ENCODE data around the gene SPTBN1. TPM values are rescaled to one million over a fixed set of nuclear protein-coding genes. Genes with fewer than 3 reads are reported as not detected.
A peak's percentile ranks its signal among the peaks of the same experiment; 100 is the strongest.

SPTBN1 gene
- polyA plus RNA-seq, 2 of the 4 experiments (the other 2 are of a cell fraction) = 105 to 126 TPM

GRCh38 chr2:54549917-54550518, 93.9 kb downstream of the SPTBN1 start:
- no peak for FAIRE-seq
- ATAC-seq = no peak
- H3K27ac ChIP-seq = peak overlapping the region; percentile 8 to 52; a peak in 4 of 6 replicates
- H3K4me3 ChIP-seq = no peak overlapping the region
- no peak overlapping the region for H3K4me2 ChIP-seq
- ChIA-PET POLR2A (interaction anchor here (2.3 kb wide), 1 partner anchor 9 kb away, joined by 10 read pairs; no protein-coding TSS in a partner anchor), CTCF (interaction anchor here (1.2 to 2.3 kb wide), 3 partner anchors 10 to 443 kb away, joined by 3 to 16 read pairs (median 3); no protein-coding TSS in a partner anchor)
- H3K9me3 ChIP-seq = no peaks in the 10 kb centered on the region
- no peak for DNase-seq (ENCODE audit: low read depth in 1 of 2, low spot score in 1 of 2)
- H3K4me1 ChIP-seq = peaks cover 51% of the 10 kb centered on the region
- TF ChIP-seq MAZ (IDR thresholded peaks at IDR 0.05; ENCODE audit: borderline replicate concordance, low read depth, low read length) = no peak
- no peak for TF ChIP-seq NFE2L2 (conservative IDR thresholded peaks at IDR 0.05; ENCODE audit: low read length)
- TF ChIP-seq MAX (IDR thresholded peaks at IDR 0.05) = no peak
- 86% methylated on average over 4 of the region's 4 CpGs for WGBS (ENCODE audit: missing lambda C conversion rate)

- no peaks in the 10 kb centered on the region for H3K9me3 ChIP-seq
- peak overlapping the region; percentile 22 to 52; a peak in 4 of 6 replicates for H3K27ac ChIP-seq
- DNase-seq (ENCODE audit: low read depth in 1 of 2, low spot score in 1 of 2) (no peak), FAIRE-seq (no peak), ATAC-seq (no peak)
- ChIA-PET CTCF (interaction anchor here (1.0 to 2.3 kb wide), 5 partner anchors 8 to 443 kb away, joined by 3 to 16 read pairs (median 3); no protein-coding TSS in a partner anchor), POLR2A (no interaction called here)
- TF ChIP-seq TFCP2L1 (CRISPR knock-in tag; IDR thresholded peaks at IDR 0.05) = no peak
- TF ChIP-seq ESRRA (IDR thresholded peaks at IDR 0.05; ENCODE audit: borderline replicate concordance, low read length) = no peak
- no peak for TF ChIP-seq ZNF302 (CRISPR knock-in tag; IDR thresholded peaks at IDR 0.05)
- no peak for TF ChIP-seq HES2 (IDR thresholded peaks at IDR 0.05)
- TF ChIP-seq CHD2 (IDR thresholded peaks at IDR 0.05; ENCODE audit: low read length, partially characterized antibody) = no peak
- no peak for TF ChIP-seq EHF (CRISPR knock-in tag; IDR thresholded peaks at IDR 0.05)
- no peak for TF ChIP-seq POLR2A (IDR thresholded peaks at IDR 0.05; ENCODE audit: low read length)
- no peak for TF ChIP-seq USF2 (IDR thresholded peaks at IDR 0.05)
- no peak for TF ChIP-seq SREBF2 (IDR thresholded peaks at IDR 0.05)
- no peak for TF ChIP-seq FOSL2 (IDR thresholded peaks at IDR 0.05)
- no peak for TF ChIP-seq FOSL2 (CRISPR knock-in tag; IDR thresholded peaks at IDR 0.05)
- TF ChIP-seq EHMT2 (IDR thresholded peaks at IDR 0.05; ENCODE audit: low read depth) = no peak
- no peak for TF ChIP-seq CHD4 (IDR thresholded peaks at IDR 0.05; ENCODE audit: borderline replicate concordance)
- TF ChIP-seq CBX2 (IDR thresholded peaks at IDR 0.05; ENCODE audit: borderline replicate concordance, low read depth) = no peak
- TF ChIP-seq PHF8 (IDR thresholded peaks at IDR 0.05; ENCODE audit: borderline replicate concordance, low read depth) = no peak
- TF ChIP-seq GATA3 (IDR thresholded peaks at IDR 0.05; ENCODE audit: borderline replicate concordance) = no peak
- WGBS (ENCODE audit: missing lambda C conversion rate) = 79% methylated on average over 3 of the region's 3 CpGs
- no peak overlapping the region for H3K4me3 ChIP-seq
- peaks cover 51% of the 10 kb centered on the region for H3K4me1 ChIP-seq
- H3K4me2 ChIP-seq = no peak overlapping the region
These were observed 94.4 kb downstream of the SPTBN1 start for GRCh38 chr2:54550547-54550946.

- ATAC-seq (no peak), DNase-seq (ENCODE audit: low read depth in 1 of 2, low spot score in 1 of 2) (no peak), FAIRE-seq (no peak)
- ChIA-PET POLR2A (no interaction called here), CTCF (interaction anchor here (0.8 to 3.2 kb wide), 7 partner anchors 8 to 444 kb away, joined by 3 to 16 read pairs (median 4); no protein-coding TSS in a partner anchor)
- H3K4me2 ChIP-seq = no peak overlapping the region
- 86% methylated on average over 4 of the region's 4 CpGs for WGBS (ENCODE audit: missing lambda C conversion rate)
- H3K4me3 ChIP-seq = no peak overlapping the region
- peaks cover 53% of the 10 kb centered on the region for H3K4me1 ChIP-seq
- H3K9me3 ChIP-seq = no peaks in the 10 kb centered on the region
- H3K27ac ChIP-seq = peak overlapping the region; percentile 22 to 52; a peak in 4 of 6 replicates
- TF ChIP-seq ATOH8 (CRISPR knock-in tag; IDR thresholded peaks at IDR 0.05; ENCODE audit: low read depth) = no peak
- no peak for TF ChIP-seq HES2 (IDR thresholded peaks at IDR 0.05)
- TF ChIP-seq FOXS1 (CRISPR knock-in tag; IDR thresholded peaks at IDR 0.05) = no peak
- no peak for TF ChIP-seq CBX8 (IDR thresholded peaks at IDR 0.05)
- no peak for TF ChIP-seq FOSB (CRISPR knock-in tag; IDR thresholded peaks at IDR 0.05)
- TF ChIP-seq KDM5A (IDR thresholded peaks at IDR 0.05) = no peak
- no peak for TF ChIP-seq ZSCAN20 (CRISPR knock-in tag; IDR thresholded peaks at IDR 0.05)
- TF ChIP-seq MYC (IDR thresholded peaks at IDR 0.05; ENCODE audit: borderline replicate concordance, low read length) = no peak
- no peak for TF ChIP-seq PHF8 (IDR thresholded peaks at IDR 0.05; ENCODE audit: borderline replicate concordance, low read depth)
- TF ChIP-seq JUN (IDR thresholded peaks at IDR 0.05) = no peak
- no peak for TF ChIP-seq GATA3 (IDR thresholded peaks at IDR 0.05; ENCODE audit: borderline replicate concordance)
- no peak for TF ChIP-seq TFCP2L1 (CRISPR knock-in tag; IDR thresholded peaks at IDR 0.05)
- TF ChIP-seq NR3C1 (IDR thresholded peaks at IDR 0.05) = no peak
- no peak for TF ChIP-seq POLR2AphosphoS2 (conservative IDR thresholded peaks at IDR 0.05; ENCODE audit: low read length)
- no peak for TF ChIP-seq CHD2 (IDR thresholded peaks at IDR 0.05; ENCODE audit: low read length, partially characterized antibody)
- no peak for TF ChIP-seq FOSL2 (IDR thresholded peaks at IDR 0.05)
- no peak for TF ChIP-seq FOSL2 (CRISPR knock-in tag; IDR thresholded peaks at IDR 0.05)
- no peak for TF ChIP-seq MAFK (IDR thresholded peaks at IDR 0.05; ENCODE audit: partially characterized antibody)
- TF ChIP-seq KDM1A (IDR thresholded peaks at IDR 0.05; ENCODE audit: low read depth) = no peak
These were observed 95.1 kb downstream of the SPTBN1 start for GRCh38 chr2:54551123-54551756.
